Cardiac fibroblast (primary cell): ENCODE measurements around the gene PI4K2A.
"Not testable (repeated sequence)": the region's sequence is repeated elsewhere in the genome, so short reads cannot be mapped to it uniquely, and the experiment has no call there.

ENCODE experiments used
- DNase-seq, 2 donors: peaks; one replicate each; pipeline versions ENCODE4 v3.0.0 to v3.0.0-alpha.2; 2010; ENCODE audit warnings: low read depth in 2 of 2
- H3K4me3 ChIP-seq, 2 donors: replicated peaks in 1 of 2; 1 replicate in 1 of 2; 2 replicates in 1 of 2; pipeline ENCODE4 v1.5.1; 2011; ENCODE audit warnings: low read depth in 2 of 2, low read length in 2 of 2, mild to moderate bottlenecking in 2 of 2, moderate library complexity in 1 of 2
- TF ChIP-seq, protein P1 (sequence below): IDR thresholded peaks from one replicate; pipeline ENCODE4 v1.5.1; 2011; ENCODE audit warnings: low read depth, mild to moderate bottlenecking, low read length, inconsistent platforms

Gene PI4K2A

DNA sequence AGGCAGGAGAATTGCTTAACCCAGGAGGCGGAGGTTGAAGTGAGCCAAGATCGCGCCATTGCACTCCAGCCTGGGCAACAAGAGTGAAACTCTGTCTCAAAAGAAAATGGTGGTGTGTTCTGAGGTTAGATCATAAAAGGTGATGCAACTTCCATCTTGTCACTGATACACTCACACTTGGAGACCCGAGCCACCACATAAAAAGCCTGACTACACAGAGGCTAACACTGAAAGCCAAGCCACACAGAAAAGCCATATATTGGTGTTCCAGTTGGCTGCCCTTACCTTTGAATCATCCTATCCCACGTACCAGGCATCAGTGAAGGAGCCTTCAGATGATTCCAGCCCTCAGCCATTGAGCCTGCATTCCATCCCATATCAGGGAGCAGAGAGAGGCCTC is 11.2 kb upstream of the PI4K2A start:
- TF ChIP-seq, protein P1, sequence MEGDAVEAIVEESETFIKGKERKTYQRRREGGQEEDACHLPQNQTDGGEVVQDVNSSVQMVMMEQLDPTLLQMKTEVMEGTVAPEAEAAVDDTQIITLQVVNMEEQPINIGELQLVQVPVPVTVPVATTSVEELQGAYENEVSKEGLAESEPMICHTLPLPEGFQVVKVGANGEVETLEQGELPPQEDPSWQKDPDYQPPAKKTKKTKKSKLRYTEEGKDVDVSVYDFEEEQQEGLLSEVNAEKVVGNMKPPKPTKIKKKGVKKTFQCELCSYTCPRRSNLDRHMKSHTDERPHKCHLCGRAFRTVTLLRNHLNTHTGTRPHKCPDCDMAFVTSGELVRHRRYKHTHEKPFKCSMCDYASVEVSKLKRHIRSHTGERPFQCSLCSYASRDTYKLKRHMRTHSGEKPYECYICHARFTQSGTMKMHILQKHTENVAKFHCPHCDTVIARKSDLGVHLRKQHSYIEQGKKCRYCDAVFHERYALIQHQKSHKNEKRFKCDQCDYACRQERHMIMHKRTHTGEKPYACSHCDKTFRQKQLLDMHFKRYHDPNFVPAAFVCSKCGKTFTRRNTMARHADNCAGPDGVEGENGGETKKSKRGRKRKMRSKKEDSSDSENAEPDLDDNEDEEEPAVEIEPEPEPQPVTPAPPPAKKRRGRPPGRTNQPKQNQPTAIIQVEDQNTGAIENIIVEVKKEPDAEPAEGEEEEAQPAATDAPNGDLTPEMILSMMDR: no peak
- DNase-seq: no peak
- H3K4me3 ChIP-seq: no peak overlapping the region

GRCh38 chr10:97631098-97631497 is 9.4 kb upstream of the PI4K2A start:
- DNase-seq: no peak
- TF ChIP-seq, protein P1: no peak
- no peak overlapping the region for H3K4me3 ChIP-seq

DNA sequence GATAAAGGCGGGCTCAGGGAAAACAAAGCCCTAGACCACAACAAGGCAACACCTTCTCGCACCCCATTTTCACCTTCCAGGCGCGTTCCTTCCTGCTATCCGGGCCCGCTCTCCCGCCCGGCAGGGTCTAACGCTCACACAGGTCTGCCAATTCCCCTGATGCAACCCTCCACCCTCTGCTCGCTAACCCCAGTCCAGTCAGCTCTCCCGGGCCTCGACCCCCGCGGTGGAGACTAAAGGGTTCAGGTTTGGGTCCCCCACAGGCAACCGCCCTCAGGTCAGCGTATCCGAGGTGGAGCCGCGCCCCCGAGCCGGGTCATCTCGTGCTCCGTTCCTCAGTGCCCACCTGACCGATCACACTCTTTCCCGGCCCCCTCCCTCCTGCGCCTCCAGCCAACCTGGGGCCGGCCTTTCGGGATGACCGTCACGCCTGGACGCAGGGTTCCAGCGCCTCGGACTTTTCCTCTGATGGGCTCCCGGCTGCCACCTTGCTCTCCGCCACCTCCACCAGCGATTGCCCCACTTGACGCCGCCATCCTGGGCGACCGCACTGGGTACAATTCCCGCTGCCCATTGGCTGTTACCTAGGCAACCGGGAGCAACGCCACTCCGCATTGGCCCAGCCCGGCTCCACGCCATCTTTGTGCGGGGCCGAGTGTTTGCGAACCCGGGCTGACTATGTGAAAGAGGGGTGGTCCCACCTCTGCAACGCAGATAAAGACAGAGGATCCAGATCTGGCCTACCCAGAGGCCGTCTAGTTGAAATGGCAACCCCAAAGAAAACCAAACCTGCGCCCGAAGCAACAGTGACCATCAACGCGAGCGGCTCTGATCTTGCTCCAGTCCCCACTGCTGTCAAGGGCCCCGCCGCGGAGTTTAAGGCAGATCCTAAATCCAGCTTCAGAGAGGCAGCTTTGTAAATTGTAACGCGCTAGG is 7.3 kb upstream of the PI4K2A start, which contains the start of gene MORN4:
Gene MORN4 (minus strand): TSS at position 552 of the 936 bp plus-strand sequence. CDS start 13,847 bp downstream, outside the sequence.
- peak; percentile 91 to 93 for DNase-seq
- TF ChIP-seq, protein P1: no peak
- H3K4me3 ChIP-seq: peak within 1 kb of the TSS; percentile 88 to 90

GRCh38 chr10:97633921-97634320 is 6.5 kb upstream of the PI4K2A start:
- TF ChIP-seq, protein P1: peak; percentile 24
- peak; percentile 12 to 34 for DNase-seq

GRCh38 chr10:97635577-97635976 is 4.9 kb upstream of the PI4K2A start:
- no peak for DNase-seq
- TF ChIP-seq, protein P1: no peak
- no peak overlapping the region for H3K4me3 ChIP-seq

More at GRCh38 chr10:97633921-97634320, 6.5 kb upstream of the PI4K2A start:
- peak overlapping the region in 1 of 2 donors; percentile 90 for H3K4me3 ChIP-seq

- not testable (repeated sequence) for H3K4me3 ChIP-seq
Measured at GRCh38 chr10:97639090-97639489, 1.4 kb upstream of the PI4K2A start.

More at GRCh38 chr10:97639090-97639489, 1.4 kb upstream of the PI4K2A start:
- not testable (repeated sequence) for DNase-seq
